ENCODE results near the gene SLC44A1.
"Not testable (repeated sequence)": the region's sequence is repeated elsewhere in the genome, so short reads cannot be mapped to it uniquely, and the experiment has no call there.

SLC44A1 gene

GRCh38 chr9:105243015-105243686 is 1.3 kb upstream of the SLC44A1 start:
- no peak for DNase-seq

GRCh38 chr9:105244734-105245028 is 230 bp downstream of the SLC44A1 start:
- DNase-seq = no peak

GRCh38 chr9:105245029-105245890 is 809 bp downstream of the SLC44A1 start:
- peak; percentile 20 for DNase-seq

DNA sequence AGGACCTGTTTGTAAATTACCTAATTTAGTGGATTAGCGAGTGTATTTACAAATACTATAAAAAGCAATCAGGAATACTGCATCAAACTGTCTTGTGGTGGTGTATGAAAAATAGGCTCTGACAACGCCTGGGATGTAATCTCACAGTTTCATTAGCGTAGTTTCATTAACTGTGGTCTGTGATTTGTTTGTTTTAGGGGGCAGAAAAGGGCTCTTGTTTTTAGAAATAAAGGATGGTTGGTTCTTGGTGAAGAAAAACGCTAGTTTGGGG is 1.4 kb downstream of the SLC44A1 start:
- DNase-seq = no peak

DNA sequence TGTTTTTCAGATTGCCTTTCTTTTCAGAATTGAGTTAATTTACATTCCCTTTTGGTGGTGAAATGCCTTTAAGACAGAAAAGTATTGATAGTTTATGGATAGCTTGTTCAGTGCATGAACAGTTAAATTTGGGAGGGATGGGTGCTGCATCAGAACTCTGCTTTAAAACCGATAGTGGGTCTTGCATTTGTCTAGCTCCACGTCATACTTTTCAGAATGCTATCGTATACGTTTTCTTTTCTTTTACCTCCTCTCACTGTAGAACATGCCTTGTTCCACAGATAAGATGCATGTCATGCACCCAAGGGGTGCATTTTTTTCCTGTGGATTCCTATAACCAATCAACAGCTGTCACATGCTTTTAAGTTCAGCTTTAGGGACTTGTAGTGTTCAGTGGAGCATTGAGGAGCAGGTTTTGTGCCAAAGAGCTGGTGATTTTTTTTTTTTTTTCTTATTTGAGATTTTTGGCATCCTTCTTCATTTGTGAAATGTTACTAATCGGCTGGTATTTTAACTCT is 2.3 kb downstream of the SLC44A1 start:
- DNase-seq = no peak

- no peak for DNase-seq
Observed at GRCh38 chr9:105248691-105249090, 4.2 kb downstream of the SLC44A1 start.

DNA sequence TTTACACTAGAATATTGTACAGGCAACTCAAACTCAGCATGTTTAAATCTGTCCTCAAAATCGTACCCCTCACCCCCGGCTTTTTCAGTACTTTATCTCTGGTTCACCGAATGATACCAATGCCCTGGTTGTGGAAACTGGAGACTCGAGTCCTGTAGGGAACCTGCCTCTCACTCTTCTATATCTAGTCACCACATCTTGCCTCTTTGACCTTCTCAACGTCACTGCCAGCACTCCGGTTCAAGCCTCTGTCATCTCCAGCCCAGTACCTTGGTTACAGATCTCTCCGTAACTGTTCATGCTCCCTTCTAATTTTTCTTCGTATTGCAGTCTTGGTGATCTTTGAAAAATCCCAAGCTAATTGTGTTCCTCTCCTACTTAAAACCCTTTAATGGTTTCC is 6.7 kb downstream of the SLC44A1 start:
- DNase-seq = no peak

DNA sequence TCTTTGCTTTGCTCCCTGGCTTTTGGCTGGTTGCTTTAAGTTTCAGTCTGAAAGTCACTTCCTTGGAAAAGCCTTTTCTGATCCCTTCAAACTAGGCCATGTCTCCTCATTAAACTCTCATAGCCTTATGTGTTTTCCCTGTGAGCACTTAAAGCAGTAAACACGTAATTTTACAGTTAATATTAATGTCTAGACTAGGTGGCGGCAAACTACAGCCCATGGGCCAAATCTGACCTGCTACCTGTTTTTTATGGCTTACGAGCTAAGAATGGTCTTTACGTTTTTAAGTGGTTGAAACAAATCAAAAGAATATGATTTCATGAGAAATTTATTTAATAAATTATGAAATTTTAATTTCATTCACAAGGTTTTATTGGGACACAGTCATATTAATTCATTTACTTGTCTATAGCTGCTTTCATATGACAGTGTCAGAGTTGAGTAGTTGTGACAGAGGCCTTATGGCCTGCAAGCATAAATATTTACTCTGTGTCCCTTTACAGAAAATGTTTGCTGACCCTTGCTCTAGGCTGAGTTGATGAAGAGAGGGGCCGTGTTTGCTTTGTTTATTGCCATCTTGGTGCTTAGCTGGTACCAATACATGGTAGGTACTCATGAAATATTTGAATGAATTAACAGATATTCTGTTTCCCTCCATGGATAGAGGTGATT is 7.4 kb downstream of the SLC44A1 start:
- no peak for DNase-seq

- no peak for DNase-seq
Observed at GRCh38 chr9:105252405-105252756, 7.9 kb downstream of the SLC44A1 start.

GRCh38 chr9:105254226-105254625 is 9.8 kb downstream of the SLC44A1 start:
- no peak for DNase-seq

- no peak for DNase-seq
Observed at GRCh38 chr9:105255421-105255820, 11.0 kb downstream of the SLC44A1 start.

GRCh38 chr9:105256569-105256968 is 12.1 kb downstream of the SLC44A1 start:
- DNase-seq = not testable (repeated sequence)

GRCh38 chr9:105257809-105258208 is 13.4 kb downstream of the SLC44A1 start:
- DNase-seq = no peak

GRCh38 chr9:105258225-105258737 is 13.8 kb downstream of the SLC44A1 start:
- no peak for DNase-seq

GRCh38 chr9:105259274-105259673 is 14.8 kb downstream of the SLC44A1 start:
- no peak for DNase-seq

DNA sequence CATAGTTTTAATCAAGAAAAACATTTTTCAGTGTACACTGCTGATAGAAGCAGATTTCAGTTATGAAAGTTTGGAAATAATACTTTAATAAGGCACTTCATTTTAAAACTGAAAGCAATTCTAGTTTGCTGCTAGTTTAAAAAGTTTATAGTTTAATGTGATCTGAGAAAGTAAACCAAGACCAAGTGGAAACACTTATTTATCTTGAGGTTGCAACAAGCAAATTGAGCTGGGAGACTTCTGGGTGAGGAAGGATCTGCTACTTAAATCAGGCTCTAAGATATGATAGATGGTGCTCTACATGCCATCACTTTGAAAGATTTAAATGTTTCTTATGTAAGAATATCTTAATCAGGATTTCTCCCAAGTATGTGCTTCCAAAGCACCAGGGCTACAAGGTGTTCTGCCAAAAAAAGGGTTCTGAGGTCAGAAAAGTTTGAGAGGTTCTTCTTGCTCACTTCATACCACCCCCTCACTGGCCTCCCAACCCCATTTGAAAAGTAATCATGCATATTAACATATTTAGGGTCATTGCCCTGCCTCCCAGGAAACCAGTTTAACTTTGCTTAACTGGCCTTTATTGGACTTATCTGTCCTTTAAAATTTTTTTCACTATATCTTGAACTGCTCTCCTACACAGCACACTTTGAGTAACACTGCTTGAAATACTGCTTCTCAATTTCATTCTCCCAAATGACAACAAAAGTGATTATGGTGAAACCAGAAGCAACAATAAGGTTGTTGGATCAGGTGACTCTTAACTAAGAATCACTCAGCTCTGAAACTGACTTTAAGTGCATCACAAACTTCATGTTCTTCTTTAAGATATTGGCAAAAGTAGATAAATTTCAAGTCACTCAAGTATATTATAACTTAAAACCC is 15.5 kb downstream of the SLC44A1 start:
- no peak for DNase-seq

- DNase-seq = no peak
Observed at GRCh38 chr9:105262497-105262896, 18.0 kb downstream of the SLC44A1 start.

DNA sequence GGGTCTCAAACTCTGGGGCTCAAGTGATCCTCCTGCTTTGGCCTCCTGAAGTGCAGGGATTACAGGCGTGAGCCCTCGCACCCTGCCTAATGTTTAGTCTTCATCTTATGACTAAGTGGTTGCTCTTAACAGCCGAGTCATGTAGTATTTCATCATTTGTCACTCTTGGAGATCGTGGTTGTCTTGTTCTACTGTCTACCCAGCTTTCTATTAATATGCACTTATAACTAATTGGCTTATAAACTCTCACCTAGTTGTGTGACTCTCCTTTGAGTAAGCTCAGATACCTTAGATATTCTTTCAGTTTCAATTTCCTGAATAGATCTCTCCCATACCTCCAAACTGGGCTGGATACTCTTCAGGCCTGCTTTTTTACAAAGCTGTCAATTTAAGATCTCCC is 19.9 kb downstream of the SLC44A1 start:
- peak; percentile 3 for DNase-seq

DNA sequence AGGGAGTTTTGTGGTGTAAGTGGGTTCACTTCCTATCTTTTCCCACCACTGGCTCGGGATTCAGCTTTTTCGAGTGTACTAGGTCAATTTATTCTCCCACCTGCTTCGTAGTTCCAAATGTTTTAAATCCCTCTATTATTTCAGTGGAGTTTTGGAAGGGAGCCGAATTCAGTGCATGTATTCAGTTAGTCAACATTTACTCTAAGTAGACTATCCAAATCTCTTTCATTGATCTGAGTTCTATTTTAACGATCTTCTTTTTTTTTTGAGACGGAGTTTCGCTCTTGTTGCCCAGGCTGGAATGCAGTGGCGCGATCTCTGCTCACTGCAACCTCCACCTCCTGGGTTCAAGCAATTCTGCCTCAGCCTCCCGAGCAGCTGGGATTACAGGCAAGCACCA is 23.8 kb downstream of the SLC44A1 start:
- not testable (repeated sequence) for DNase-seq

DNA sequence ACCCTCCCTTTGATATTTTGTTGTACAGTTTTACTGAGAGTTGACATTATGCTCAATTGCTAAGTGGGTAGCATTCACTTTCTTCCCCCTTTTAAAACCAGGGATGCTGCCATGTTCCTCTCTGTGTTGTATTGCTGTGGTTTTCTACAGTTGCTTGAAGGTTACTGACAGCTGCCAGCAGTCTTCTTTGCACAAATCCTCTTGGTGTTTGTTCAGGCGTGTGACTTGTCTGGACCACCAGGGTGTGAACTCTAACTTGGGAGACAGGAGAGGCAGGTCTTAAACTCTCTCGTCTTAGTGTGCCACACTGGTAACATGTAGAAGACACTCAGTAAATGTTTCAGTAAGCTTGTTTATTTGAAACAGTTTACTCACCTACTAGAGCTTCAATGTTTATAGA is 25.1 kb downstream of the SLC44A1 start:
- no peak for DNase-seq

DNA sequence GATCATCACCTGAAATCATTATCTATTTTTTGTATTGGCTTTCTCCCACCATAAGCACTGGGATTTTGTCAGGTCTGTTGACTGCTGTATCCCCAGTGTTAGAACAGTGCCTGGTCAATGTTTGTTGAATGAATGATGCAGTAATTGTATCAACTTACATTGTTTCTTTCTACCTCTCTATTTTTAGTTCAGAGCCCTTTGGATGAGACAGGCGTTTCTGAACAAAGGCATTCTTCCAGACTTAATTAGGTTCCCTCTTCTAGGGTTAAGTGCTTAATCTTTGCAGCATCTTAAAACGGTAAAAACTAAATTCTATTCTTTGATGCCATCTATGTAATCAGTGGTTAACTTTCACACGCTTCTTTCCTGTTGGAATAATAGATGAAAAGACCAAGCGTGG is 26.3 kb downstream of the SLC44A1 start:
- no peak for DNase-seq

DNA sequence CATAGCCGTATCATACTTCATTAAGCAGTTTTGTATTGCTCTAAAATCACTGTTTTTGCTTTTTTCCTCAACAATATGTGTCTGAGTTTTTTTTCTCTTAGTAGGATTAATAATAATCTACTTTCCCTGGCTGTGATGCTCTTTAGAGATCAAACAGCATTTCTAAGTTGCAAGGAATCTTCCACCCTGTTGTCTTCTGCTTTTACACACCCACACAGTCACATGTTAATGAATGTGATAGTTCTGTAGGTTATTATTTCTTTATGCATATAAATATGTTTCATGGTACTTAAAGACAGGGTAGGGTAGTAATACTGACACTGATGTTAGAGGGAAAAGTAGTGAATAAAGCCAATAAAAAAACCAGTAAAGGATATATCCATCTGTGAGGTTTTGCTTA is 29.3 kb downstream of the SLC44A1 start:
- DNase-seq = no peak

DNA sequence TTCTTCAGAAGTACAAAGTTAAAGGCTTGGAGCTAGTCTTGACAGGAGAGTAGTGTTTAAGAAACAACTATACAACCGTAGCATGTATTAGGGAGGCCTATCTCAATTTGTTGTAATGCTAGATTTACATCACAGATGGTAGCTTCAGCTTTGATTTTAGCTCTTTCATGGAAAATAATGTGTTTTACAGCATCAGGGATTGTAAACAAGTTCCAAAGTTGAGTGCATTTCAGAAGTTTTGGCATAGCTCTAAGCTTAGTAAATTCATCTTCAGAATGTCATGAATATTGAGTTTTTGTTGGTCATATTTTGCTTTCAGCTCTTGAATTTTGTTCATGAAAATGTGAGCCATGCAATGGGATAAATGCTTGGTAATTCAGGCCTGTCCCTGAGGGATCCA is 30.7 kb downstream of the SLC44A1 start:
- DNase-seq = no peak

All from activated CD4-positive, alpha-beta T cell treated with anti-CD3 and anti-CD28 coated beads, Interleukin-2, Interleukin-6, amounts not matched to agents 100 ng/mL and 50 ng/mL, durations not matched to agents 16 hours and 8 hours (primary cell).